HCT116 (cell line): ENCODE data around the gene PTPDC1. TPM values are rescaled to one million over a fixed set of nuclear protein-coding genes. Genes with fewer than 3 reads are reported as not detected.

ENCODE experiments used
- total RNA-seq: library from RNA; stranded (reverse); gene quantifications from one replicate; pipeline ENCODE4 v1.2.1, GENCODE V29; 2021; ENCODE audit not compliant: unreplicated experiment

The PTPDC1 gene
- total RNA-seq, 1 experiment from 2014 or later, result 12.7 TPM

Other genes with a start within 250 kb of the PTPDC1 start
- gene BARX1, start 129.1 kb upstream of the PTPDC1 start, total RNA-seq, result not detected
- gene ZNF169, start 174.8 kb downstream of the PTPDC1 start, total RNA-seq, result 5.4 TPM
- gene NUTM2F, start 244.2 kb downstream of the PTPDC1 start, total RNA-seq, result not detected